Breast epithelium (tissue), 4 donors: Measurements from ENCODE around the gene C11orf58. TPM values are rescaled to one million over a fixed set of nuclear protein-coding genes. Genes with fewer than 3 reads are reported as not detected.
A peak's percentile ranks its signal among the peaks of the same experiment; 100 is the strongest.

Experiments
- DNase-seq, 2 donors: peaks; one replicate each; pipeline ENCODE4 v3.0.0-alpha.2; 2019; ENCODE audit warnings: low spot score in 2 of 2
- H3K27ac ChIP-seq, 2 donors: fragments of 200-600 bp; sonication (generic) in 1 of 2; one replicate each; pipeline ENCODE4 v1.5.1; 2016 to 2019; ENCODE audit warnings: mild to moderate bottlenecking in 1 of 2
- H3K27me3 ChIP-seq, 2 donors: fragments of 200-600 bp; sonication (generic) in 1 of 2; one replicate each; pipeline versions ENCODE4 v1.5.1 to v1.6.0; 2017 to 2019; ENCODE audit warnings: control low read depth in 1 of 2, mild to moderate bottlenecking in 1 of 2
- H3K36me3 ChIP-seq: fragments of 200-600 bp; one replicate; pipeline ENCODE4 v1.5.1; 2019
- H3K4me1 ChIP-seq, 2 donors: fragments of 200-600 bp; sonication (generic); one replicate each; pipeline ENCODE4 v1.5.1; 2016 to 2019; ENCODE audit warnings: control low read depth in 1 of 2
- H3K4me3 ChIP-seq, 3 donors: fragments of 200-600 bp; sonication (generic); 1 replicate in 2 of 3; 2 replicates in 1 of 3; pipeline ENCODE4 v1.5.1; 2016 to 2019; ENCODE audit warnings: mild to moderate bottlenecking in 3 of 3, moderate library complexity in 2 of 3
- H3K9me3 ChIP-seq, 2 donors: fragments of 200-600 bp; sonication (generic) in 1 of 2; one replicate each; pipeline ENCODE4 v1.5.1; 2016 to 2019; ENCODE audit warnings: control low read depth in 1 of 2
- POLR2A ChIP-seq: fragments of 450-650 bp; IDR thresholded peaks from one replicate; pipeline ENCODE4 v1.6.1; 2016; ENCODE audit warnings: antibody characterized with exemption, mild to moderate bottlenecking, moderate library complexity
- POLR2AphosphoS5 ChIP-seq, 3 donors: sonication (generic); formaldehyde crosslinking; IDR thresholded peaks; one replicate each; pipeline ENCODE4 v1.6.1; 2017; ENCODE audit warnings: antibody characterized with exemption in 3 of 3
- intact Hi-C: fragments of 100-400 bp; cut with DNase I; formaldehyde crosslinking; loops from one replicate; pipeline ENCODE4 v1.15.1; 2023; ENCODE audit warnings: low total_unique reads
- total RNA-seq, 3 donors: library from RNA; depleted of rRNA; stranded (reverse); fragments of >200 nt; gene quantifications; one replicate each; pipeline ENCODE4 v1.1.0, GENCODE V29; 2016
- TF ChIP-seq, protein P1 (sequence below), 3 donors: fragments of 450-650 bp; IDR thresholded peaks; one replicate each; pipeline ENCODE4 v1.5.1; 2016 to 2017; ENCODE audit warnings: antibody characterized with exemption in 3 of 3, mild to moderate bottlenecking in 3 of 3, moderate library complexity in 3 of 3

The C11orf58 gene
- total RNA-seq, 3 donors from 2014 or later: 183 to 207 (median 197) TPM

DNA sequence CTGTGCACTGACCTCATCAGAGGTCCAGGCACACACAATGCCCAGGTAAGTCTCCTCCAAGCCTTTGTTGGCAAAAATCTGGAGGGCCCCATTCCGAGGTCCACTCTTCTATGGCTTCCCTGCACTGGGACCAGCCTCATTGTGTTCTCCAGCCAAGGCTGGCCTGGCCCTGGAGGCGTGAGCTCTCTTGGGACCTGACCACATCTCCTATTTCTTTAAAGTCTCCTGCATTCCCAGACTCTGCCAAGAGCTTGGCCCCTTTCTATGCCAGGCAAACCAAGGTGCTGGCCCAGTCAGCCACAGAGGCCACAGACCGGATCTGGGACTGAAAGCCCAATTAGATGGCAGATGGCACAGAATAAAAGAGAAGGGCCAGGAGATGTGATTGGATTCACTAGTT is 55.1 kb downstream of the C11orf58 start:
- TF ChIP-seq, protein P1, sequence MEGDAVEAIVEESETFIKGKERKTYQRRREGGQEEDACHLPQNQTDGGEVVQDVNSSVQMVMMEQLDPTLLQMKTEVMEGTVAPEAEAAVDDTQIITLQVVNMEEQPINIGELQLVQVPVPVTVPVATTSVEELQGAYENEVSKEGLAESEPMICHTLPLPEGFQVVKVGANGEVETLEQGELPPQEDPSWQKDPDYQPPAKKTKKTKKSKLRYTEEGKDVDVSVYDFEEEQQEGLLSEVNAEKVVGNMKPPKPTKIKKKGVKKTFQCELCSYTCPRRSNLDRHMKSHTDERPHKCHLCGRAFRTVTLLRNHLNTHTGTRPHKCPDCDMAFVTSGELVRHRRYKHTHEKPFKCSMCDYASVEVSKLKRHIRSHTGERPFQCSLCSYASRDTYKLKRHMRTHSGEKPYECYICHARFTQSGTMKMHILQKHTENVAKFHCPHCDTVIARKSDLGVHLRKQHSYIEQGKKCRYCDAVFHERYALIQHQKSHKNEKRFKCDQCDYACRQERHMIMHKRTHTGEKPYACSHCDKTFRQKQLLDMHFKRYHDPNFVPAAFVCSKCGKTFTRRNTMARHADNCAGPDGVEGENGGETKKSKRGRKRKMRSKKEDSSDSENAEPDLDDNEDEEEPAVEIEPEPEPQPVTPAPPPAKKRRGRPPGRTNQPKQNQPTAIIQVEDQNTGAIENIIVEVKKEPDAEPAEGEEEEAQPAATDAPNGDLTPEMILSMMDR (IDR thresholded peaks at IDR 0.05): no peak
- TF ChIP-seq POLR2AphosphoS5 (IDR thresholded peaks at IDR 0.05) (no peak), POLR2A (no peak)
- DNase-seq: no peak
- Histone ChIP-seq H3K4me1 (peaks cover 7 to 14% of the 10 kb centered on the region in 2 donors), H3K9me3 (no peaks in the 10 kb centered on the region), H3K27me3 (no peaks in the 10 kb centered on the region), H3K27ac (peak overlapping the region; percentile 68 to 77), H3K36me3 (no peaks in the 10 kb centered on the region), H3K4me3 (no peak overlapping the region)
- intact Hi-C loops: no loop called here

DNA sequence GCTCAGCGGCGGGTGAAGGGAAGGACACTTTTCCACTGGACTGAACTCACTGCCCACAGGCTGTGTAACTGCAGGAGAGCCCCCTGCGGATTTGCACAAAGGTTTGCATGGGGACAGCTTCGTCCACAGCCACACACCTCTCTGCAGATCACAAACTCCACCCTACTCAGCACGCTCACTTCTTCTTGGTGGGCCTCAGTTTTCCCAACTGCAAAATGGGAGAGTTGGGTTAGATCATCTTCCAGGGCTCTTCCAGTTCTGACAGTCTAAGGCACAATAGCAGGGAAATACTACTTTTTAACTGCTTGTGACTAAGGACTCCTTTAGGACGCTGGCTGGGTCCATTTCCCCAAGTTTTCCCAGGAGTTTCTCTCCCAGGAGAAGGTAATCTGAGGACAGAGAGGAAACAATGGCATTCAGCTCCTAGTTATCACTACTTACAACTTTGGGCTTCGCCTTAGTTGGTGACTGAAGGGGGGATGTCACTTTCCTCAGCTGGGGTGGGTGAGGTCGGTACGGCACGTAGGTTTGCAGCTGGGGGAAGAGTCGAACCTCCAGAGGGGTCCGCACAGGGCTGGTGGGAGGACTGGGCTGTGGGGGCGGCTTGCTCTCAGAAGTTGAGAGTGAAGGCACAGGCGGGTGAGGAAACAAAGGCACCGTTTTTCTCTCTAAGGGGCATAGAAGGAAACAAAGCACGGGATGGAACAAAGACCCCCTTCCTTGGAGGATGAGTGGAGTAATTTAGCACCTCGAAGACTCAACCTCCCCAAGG is 55.8 kb downstream of the C11orf58 start:
- Histone ChIP-seq H3K9me3 (no peaks in the 10 kb centered on the region), H3K36me3 (no peaks in the 10 kb centered on the region), H3K4me3 (no peak overlapping the region), H3K27ac (peak overlapping the region in 1 of 2 donors; percentile 68), H3K4me1 (peaks cover 7 to 14% of the 10 kb centered on the region in 2 donors), H3K27me3 (no peaks in the 10 kb centered on the region)
- DNase-seq: no peak
- TF ChIP-seq POLR2A: no peak
- TF ChIP-seq POLR2AphosphoS5 (IDR thresholded peaks at IDR 0.05): no peak
- TF ChIP-seq, protein P1 (IDR thresholded peaks at IDR 0.05): no peak
- intact Hi-C loops: no loop called here

DNA sequence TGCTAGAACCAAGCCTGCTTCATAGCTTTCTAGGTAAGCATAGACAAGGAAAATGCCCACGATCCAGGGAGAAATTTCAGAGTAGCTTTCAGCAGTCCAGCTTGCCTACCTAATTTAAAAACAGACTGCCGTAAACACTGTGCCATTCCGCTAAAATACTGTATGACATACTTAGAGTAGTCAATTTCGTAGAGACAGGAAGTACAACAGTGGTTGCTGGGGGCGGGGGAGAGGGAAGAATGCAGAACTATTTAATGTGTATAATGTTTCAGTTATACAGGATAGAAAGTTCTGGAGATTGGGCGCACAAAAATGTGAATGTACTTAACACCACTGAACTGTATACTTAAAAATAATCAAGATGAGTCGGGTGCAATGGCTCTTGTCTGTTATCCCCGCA is 56.7 kb downstream of the C11orf58 start:
- Histone ChIP-seq H3K36me3 (no peaks in the 10 kb centered on the region), H3K27ac (peak overlapping the region in 1 of 2 donors; percentile 29), H3K27me3 (no peaks in the 10 kb centered on the region), H3K9me3 (no peaks in the 10 kb centered on the region), H3K4me1 (peaks cover 7 to 14% of the 10 kb centered on the region in 2 donors), H3K4me3 (no peak overlapping the region)
- DNase-seq: no peak
- intact Hi-C loops: no loop called here
- TF ChIP-seq, protein P1 (IDR thresholded peaks at IDR 0.05): no peak
- no peak for TF ChIP-seq POLR2A
- no peak for TF ChIP-seq POLR2AphosphoS5 (IDR thresholded peaks at IDR 0.05)

DNA sequence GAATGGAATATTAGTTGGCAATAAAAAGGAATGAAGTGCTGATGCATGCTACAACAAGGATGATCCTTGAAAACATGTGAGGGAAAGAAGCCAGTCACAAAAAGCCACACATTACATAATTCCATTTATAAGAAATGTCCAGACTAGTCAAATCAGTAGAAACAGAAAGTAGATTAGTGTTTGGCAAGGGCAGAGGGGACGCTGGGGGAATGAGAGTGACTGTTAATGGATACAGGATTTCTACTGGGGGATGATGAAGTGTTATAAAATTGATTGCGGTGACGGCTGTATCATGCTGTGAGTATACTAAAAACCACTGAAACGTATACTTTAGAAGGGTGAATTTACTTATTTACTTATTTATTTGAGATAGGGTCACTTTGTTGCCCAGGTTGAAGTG is 57.9 kb downstream of the C11orf58 start:
- TF ChIP-seq POLR2A: no peak
- TF ChIP-seq POLR2AphosphoS5 (IDR thresholded peaks at IDR 0.05): no peak
- TF ChIP-seq, protein P1 (IDR thresholded peaks at IDR 0.05): no peak
- Histone ChIP-seq H3K27me3 (no peaks in the 10 kb centered on the region), H3K9me3 (no peaks in the 10 kb centered on the region), H3K4me3 (no peak overlapping the region), H3K27ac (no peak overlapping the region), H3K4me1 (peaks cover 5 to 9% of the 10 kb centered on the region in 2 donors), H3K36me3 (no peaks in the 10 kb centered on the region)
- DNase-seq: no peak
- intact Hi-C loops: no loop called here

DNA sequence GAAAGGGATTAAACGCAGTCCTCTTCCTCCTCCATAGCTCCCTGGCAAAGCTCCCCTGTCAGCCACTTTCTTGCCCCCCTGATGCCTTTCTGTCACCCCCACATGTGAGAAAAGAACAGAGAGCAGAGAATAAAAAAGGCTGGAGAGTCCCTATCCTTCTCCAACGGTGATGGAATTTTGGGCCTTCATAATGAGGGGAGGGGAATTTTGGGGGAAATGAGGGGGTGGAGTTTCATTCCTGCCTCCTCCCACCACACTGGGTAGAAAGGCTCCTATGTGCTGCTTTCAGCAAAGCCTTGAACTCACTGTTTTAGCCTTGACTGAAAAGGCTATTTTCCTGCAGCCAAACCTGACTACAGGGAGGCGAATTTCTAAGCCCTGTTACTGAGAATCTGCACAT is 59.3 kb downstream of the C11orf58 start:
- Histone ChIP-seq H3K4me1 (no peaks in the 10 kb centered on the region), H3K9me3 (no peaks in the 10 kb centered on the region), H3K4me3 (no peak overlapping the region), H3K27me3 (no peaks in the 10 kb centered on the region), H3K27ac (no peak overlapping the region), H3K36me3 (no peaks in the 10 kb centered on the region)
- intact Hi-C loops: no loop called here
- DNase-seq: no peak
- TF ChIP-seq POLR2A (no peak), POLR2AphosphoS5 (IDR thresholded peaks at IDR 0.05) (no peak)
- TF ChIP-seq, protein P1 (IDR thresholded peaks at IDR 0.05): no peak
